ENCODE measurements around the gene ARL5A. TPM values are rescaled to one million over a fixed set of nuclear protein-coding genes. Genes with fewer than 3 reads are reported as not detected.
A peak's percentile ranks its signal among the peaks of the same experiment; 100 is the strongest.

ARL5A gene
- total RNA-seq, 2 experiments from 2014 or later: 50.6 to 52.7 TPM

DNA sequence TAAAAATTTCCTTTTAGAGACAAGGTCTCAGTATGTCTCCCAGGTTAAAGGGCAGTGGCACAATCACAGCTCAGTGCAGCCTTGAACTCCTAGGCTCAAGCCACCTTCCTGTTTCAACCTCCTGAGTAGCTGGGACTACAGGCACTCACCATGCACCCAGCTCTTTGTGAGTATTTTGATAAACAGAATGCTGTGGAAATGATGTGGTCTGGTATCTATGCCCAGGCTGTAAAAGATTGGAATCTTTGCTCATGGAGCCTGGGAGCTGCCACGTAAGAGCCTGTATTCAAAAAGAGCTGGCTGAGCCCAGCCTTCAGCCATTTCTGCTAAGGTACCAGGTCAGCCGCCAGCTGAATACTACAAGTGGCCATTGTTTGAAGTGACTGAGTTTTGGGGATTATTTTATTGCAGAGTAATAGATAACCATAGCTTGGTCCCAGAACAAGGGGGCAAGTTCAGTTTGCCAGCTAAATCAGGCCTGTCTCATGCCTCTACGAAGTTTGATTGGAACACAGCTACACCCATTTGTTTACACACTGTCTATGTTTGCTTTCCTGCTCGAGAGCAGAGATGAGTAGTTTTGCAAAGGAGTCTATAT, 21.3 kb upstream of the ARL5A start:
- H3K4me3 Mint-ChIP-seq: no peak overlapping the region
- ChIA-PET CTCF (interaction anchor here (0.6 kb wide), 1 partner anchor 35 kb away, joined by 3 read pairs; no protein-coding TSS in a partner anchor), POLR2A (no interaction called here)
- DNase-seq: no peak
- H3K27ac Mint-ChIP-seq: no peak overlapping the region
- no peaks in the 10 kb centered on the region for H3K9me3 Mint-ChIP-seq
- H3K27me3 Mint-ChIP-seq: peaks cover 12% of the 10 kb centered on the region
- H3K36me3 Mint-ChIP-seq (ENCODE audit: low read depth): no peaks in the 10 kb centered on the region
- no peaks in the 10 kb centered on the region for H3K4me1 Mint-ChIP-seq

DNA sequence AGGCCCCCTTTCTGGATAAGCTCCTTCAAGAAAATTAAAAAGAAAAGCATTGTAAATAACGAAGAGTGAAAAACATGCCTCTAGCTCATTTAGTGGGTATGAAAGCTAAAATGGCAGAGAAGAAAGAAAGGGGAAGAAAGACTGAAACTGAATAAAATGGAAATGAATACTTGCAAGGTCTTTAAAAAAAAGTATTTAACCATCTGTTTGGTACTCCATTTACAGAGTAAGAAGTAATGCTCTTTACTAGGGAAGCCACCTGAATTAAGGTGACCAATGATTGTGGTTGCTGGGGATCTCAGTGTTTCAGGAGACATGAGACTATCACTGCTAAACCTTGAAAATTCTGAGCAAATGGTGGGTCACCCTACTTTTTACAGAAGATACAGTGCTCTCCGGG, 17.7 kb upstream of the ARL5A start:
- no peak overlapping the region for H3K4me3 Mint-ChIP-seq
- DNase-seq: no peak
- H3K9me3 Mint-ChIP-seq: no peaks in the 10 kb centered on the region
- H3K36me3 Mint-ChIP-seq (ENCODE audit: low read depth): no peaks in the 10 kb centered on the region
- ChIA-PET POLR2A (interaction anchor here (1.3 kb wide), 1 partner anchor 18 kb away, joined by 6 read pairs; the partner anchor contains the start of gene ARL5A), CTCF (interaction anchor here (1.0 kb wide), 1 partner anchor 179 kb away, joined by 4 read pairs; no protein-coding TSS in a partner anchor)
- no peak overlapping the region for H3K27ac Mint-ChIP-seq
- H3K27me3 Mint-ChIP-seq: peaks cover 13% of the 10 kb centered on the region
- H3K4me1 Mint-ChIP-seq: no peaks in the 10 kb centered on the region

DNA sequence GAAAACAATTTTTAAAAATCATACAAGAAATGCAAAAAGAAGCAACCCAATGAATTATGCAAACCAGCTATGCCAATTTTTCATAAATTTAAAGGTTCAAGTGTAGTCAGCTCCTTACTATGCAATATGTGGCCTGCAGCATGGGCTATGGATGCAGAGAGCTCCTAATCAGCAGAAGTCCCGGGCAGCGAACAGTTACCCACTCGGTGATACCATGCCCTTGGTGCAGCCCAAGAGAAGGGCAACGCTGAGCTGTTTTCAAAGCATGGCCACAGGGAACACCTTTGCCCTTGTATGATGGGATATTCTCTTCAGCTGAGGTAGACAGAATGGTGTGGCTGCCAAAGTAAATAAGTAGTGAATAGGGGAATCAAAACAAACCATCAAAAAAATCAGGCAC, 17.3 kb upstream of the ARL5A start:
- Mint-ChIP-seq H3K27ac (no peak overlapping the region), H3K27me3 (peaks cover 13% of the 10 kb centered on the region), H3K4me3 (no peak overlapping the region), H3K36me3 (ENCODE audit: low read depth) (no peaks in the 10 kb centered on the region), H3K4me1 (no peaks in the 10 kb centered on the region), H3K9me3 (no peaks in the 10 kb centered on the region)
- DNase-seq: no peak
- ChIA-PET POLR2A (interaction anchor here (1.3 kb wide), 1 partner anchor 17 kb away, joined by 6 read pairs; the partner anchor contains the start of gene ARL5A), CTCF (interaction anchor here (1.0 kb wide), 1 partner anchor 180 kb away, joined by 4 read pairs; no protein-coding TSS in a partner anchor)

DNA sequence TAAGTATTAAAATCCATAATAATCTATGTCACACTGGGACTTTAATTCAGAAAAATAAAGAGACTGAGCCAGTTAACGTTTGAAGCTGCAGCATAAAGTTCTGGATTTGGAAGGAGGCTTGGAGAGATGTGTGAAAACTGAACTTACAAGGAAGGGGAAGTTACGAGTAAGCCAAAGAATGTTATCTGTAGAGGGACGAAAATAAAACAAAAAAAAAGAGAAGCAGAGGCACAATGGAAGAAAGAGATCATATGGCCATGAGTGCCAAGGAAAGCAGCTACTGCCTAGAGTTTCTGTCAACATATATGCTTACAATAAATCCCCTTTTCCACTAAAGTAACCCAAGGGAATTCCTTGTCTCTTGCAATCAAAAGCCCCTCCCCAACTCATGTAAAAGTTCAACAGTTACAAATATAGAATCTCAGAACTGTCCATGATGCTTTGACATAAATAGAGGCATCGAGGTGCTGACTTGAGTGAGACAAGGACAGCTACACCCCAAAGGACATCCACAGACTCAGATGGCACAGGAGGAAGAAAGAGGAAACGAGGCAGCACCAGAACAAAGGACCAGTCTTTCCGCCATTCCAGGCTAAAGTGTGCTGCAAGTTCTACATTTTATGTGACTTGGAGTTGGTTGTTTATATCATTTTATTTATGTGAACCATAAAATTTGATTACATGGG, 16.1 kb upstream of the ARL5A start:
- H3K4me1 Mint-ChIP-seq: peaks cover 2% of the 10 kb centered on the region
- no peak for DNase-seq
- no peaks in the 10 kb centered on the region for H3K36me3 Mint-ChIP-seq (ENCODE audit: low read depth)
- CTCF ChIA-PET: no interaction called here
- peaks cover 13% of the 10 kb centered on the region for H3K27me3 Mint-ChIP-seq
- no peak overlapping the region for H3K27ac Mint-ChIP-seq
- no peak overlapping the region for H3K4me3 Mint-ChIP-seq
- H3K9me3 Mint-ChIP-seq: no peaks in the 10 kb centered on the region
- POLR2A ChIA-PET: interaction anchor here (1.3 kb wide), 1 partner anchor 16 kb away, joined by 6 read pairs; the partner anchor contains the start of gene ARL5A

DNA sequence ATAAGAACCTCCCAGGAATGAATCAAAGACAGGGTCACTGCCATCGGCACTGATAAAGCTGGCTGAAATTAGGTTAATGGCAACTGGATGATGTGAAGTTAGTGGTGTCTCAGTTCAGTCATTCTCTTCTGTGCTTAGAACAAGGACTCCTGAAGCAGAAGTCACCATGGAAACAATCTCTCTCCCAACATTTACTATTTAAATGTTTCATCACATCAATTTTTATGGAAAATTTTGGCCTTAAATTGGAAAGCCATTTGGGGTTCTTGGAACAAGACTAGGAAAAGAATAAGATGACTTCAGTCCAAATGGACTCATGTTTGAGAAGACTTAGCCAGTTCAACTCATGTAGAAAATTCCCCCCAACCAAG, 15.5 kb upstream of the ARL5A start:
- DNase-seq: no peak
- no peaks in the 10 kb centered on the region for H3K9me3 Mint-ChIP-seq
- H3K4me1 Mint-ChIP-seq: peaks cover 2% of the 10 kb centered on the region
- H3K27me3 Mint-ChIP-seq: peaks cover 13% of the 10 kb centered on the region
- ChIA-PET CTCF (no interaction called here), POLR2A (no interaction called here)
- no peak overlapping the region for H3K4me3 Mint-ChIP-seq
- no peaks in the 10 kb centered on the region for H3K36me3 Mint-ChIP-seq (ENCODE audit: low read depth)
- H3K27ac Mint-ChIP-seq: no peak overlapping the region

DNA sequence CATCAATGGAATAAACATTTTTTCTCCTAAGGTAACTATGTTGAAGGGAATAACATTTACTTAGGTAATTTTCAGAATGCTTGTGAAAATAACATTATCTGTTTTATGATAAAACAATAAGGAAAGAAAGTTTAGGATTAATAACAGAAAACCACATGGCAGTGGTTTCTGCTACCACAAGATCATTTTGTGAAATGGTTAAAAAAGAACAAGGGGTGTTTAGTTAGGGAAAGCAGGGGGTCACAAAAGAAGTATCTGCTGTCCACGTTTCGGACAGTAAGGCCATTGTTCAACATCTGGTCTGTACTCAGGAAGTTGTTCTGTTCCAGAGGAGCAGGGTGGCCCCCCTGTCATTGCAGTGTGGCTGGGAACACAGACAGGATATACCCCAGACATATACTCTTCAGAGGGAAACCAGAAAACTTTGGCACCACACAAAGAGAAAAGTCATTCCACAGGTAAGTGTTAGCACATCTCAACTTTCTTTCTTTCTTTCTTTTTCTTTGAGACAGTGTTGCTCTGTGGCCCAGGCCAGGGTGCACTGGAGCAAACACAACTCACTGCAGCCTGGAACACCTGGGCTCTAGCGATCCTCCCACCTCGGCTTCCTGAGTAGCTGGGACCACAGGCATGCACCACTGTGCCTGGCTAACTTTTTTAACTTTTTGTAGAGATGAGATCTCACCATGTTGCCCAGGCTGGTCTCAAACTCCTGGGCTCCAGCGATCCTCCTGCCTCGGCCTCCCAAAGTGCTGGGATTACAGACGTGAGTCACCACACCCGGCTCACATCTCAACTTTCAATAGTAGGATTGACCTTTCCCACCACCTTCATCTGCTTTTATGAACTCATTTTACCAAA, 14.8 kb upstream of the ARL5A start:
- H3K27me3 Mint-ChIP-seq: peaks cover 8% of the 10 kb centered on the region
- POLR2A ChIA-PET: no interaction called here
- no peaks in the 10 kb centered on the region for H3K9me3 Mint-ChIP-seq
- CTCF ChIA-PET: no interaction called here
- H3K4me1 Mint-ChIP-seq: peaks cover 2% of the 10 kb centered on the region
- H3K36me3 Mint-ChIP-seq (ENCODE audit: low read depth): no peaks in the 10 kb centered on the region
- H3K27ac Mint-ChIP-seq: no peak overlapping the region
- H3K4me3 Mint-ChIP-seq: no peak overlapping the region
- DNase-seq: no peak

DNA sequence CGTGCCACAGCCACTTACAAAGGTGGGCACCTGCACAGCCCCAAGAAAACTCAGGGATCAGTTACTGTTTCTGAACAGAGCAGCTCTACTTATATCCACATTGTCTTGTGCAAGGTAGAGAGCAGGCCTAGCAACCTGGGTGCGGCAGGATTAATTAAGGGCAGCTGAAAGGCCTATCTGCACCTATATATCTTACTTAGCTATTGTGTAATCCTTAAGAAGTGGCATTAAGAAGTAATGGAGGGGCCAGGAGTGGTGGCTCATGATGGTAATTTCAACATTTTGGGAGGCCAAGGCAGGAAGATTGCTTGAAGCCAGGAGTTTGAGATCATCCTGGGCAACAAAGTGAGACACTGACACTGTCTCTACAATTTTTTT, 12.8 kb upstream of the ARL5A start:
- Mint-ChIP-seq H3K27ac (no peak overlapping the region), H3K27me3 (peaks cover 10% of the 10 kb centered on the region), H3K36me3 (ENCODE audit: low read depth) (no peaks in the 10 kb centered on the region), H3K4me1 (peaks cover 2% of the 10 kb centered on the region), H3K4me3 (no peak overlapping the region), H3K9me3 (no peaks in the 10 kb centered on the region)
- ChIA-PET POLR2A (no interaction called here), CTCF (no interaction called here)
- DNase-seq: no peak

DNA sequence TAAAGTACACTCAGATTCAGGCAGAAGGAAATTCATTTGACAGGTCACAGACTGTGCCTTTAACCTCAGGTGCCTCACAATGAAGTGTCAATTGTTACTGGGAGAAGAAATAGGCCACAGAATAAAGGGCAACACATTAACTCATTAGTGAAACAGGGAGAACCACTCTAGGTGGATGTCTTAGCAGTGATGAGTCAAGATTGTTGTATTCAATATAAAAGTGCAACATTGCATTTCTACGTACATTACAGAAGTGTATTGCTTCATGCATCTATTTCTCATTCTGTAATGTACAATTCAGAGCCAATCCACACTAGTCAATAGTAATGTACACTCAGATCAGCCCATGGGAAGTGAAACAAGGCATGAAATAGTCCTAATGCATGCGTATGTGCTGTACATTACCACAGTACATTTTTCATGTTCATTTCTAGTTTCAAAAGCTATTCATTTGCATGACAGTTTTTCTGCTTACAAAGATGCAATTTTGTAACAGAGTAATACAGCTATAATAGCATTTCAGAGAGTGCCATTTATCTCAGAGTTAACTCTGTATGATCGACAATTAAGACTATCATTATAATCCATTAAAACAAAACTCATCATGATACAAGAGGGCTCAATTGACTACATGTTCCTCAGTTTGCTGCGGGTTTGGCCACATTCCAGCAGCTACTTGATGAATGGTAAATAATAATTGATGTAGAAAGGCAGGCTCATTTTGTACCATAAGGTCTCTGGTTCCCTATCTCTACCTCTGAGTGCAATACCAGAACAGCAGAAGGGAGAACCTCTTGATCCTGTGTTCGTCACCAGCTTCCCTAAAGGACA, 12.2 kb upstream of the ARL5A start:
- DNase-seq: no peak
- Mint-ChIP-seq H3K36me3 (ENCODE audit: low read depth) (no peaks in the 10 kb centered on the region), H3K27me3 (peaks cover 7% of the 10 kb centered on the region), H3K27ac (no peak overlapping the region), H3K4me3 (no peak overlapping the region), H3K9me3 (no peaks in the 10 kb centered on the region), H3K4me1 (peaks cover 2% of the 10 kb centered on the region)
- CTCF ChIA-PET: no interaction called here
- POLR2A ChIA-PET: no interaction called here

DNA sequence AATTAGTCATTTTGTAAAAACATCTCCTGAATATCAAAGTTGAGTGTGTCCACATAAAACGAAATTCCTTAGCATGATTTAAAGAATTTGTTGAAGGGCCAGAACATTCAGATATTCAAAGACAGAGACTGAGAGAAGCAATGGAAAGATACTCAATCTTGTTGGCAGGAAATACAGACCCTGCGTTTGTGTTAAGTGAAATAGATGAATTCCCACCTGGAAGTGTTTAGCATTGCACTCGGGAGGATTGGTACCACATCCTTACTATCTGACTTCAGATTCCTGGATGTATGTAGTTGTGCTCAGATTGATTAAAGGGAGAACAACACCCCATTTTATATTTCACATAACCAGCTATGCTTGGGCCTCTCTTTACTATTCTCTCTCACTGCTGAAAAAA, 9.7 kb upstream of the ARL5A start:
- no peaks in the 10 kb centered on the region for H3K36me3 Mint-ChIP-seq (ENCODE audit: low read depth)
- CTCF ChIA-PET: no interaction called here
- POLR2A ChIA-PET: no interaction called here
- no peak overlapping the region for H3K4me3 Mint-ChIP-seq
- no peak overlapping the region for H3K27ac Mint-ChIP-seq
- peaks cover 2% of the 10 kb centered on the region for H3K4me1 Mint-ChIP-seq
- H3K27me3 Mint-ChIP-seq: peaks cover 11% of the 10 kb centered on the region
- no peak for DNase-seq
- H3K9me3 Mint-ChIP-seq: no peaks in the 10 kb centered on the region

DNA sequence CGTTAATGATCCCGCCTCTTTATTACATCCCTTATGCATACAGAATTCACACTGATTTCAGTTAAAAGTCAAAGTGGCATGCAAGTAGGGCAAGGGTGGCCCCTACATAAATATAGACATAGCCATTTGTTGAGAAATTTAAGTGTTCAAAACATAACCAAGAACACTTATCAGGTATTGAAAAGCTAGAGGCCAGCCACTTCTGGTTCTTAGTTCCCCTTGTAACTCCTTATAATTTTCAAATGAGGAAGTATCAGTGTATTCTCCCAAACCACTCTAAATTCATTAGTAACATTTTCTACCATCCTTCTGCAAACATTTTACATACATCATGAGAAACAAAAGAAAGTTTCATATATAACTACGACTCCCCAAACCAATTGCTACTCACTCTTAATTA, 5.8 kb upstream of the ARL5A start:
- Mint-ChIP-seq H3K9me3 (no peaks in the 10 kb centered on the region), H3K4me3 (no peak overlapping the region), H3K36me3 (ENCODE audit: low read depth) (no peaks in the 10 kb centered on the region), H3K4me1 (peaks cover 3% of the 10 kb centered on the region), H3K27me3 (peaks cover 12% of the 10 kb centered on the region), H3K27ac (no peak overlapping the region)
- ChIA-PET CTCF (no interaction called here), POLR2A (no interaction called here)
- no peak for DNase-seq

DNA sequence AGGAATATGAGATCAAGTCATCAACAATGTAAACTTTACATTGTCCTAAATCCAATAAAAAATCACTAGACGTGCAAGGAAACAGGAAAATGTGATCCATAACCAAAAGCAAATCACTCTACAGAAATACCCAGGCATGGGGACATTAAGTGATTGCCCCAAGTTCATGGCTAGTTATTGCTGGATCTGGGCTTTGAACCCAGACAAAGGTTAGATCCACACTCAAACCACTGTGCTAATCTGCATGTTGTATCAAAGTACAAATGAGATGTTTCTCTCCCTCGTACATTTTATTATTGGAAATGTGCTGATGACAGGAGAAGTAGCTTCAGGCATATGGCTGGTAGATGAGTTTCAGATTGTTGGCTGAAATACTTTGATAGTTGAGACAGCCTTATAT, 2.7 kb upstream of the ARL5A start:
- ChIA-PET CTCF (interaction anchor here (0.7 kb wide), 1 partner anchor 1854 kb away, joined by 3 read pairs; no protein-coding TSS in a partner anchor), POLR2A (no interaction called here)
- peaks cover 23% of the 10 kb centered on the region for H3K4me1 Mint-ChIP-seq
- H3K36me3 Mint-ChIP-seq (ENCODE audit: low read depth): peaks cover 10% of the 10 kb centered on the region
- H3K4me3 Mint-ChIP-seq: no peak overlapping the region
- H3K27ac Mint-ChIP-seq: no peak overlapping the region
- H3K27me3 Mint-ChIP-seq: peaks cover 8% of the 10 kb centered on the region
- no peaks in the 10 kb centered on the region for H3K9me3 Mint-ChIP-seq
- no peak for DNase-seq

DNA sequence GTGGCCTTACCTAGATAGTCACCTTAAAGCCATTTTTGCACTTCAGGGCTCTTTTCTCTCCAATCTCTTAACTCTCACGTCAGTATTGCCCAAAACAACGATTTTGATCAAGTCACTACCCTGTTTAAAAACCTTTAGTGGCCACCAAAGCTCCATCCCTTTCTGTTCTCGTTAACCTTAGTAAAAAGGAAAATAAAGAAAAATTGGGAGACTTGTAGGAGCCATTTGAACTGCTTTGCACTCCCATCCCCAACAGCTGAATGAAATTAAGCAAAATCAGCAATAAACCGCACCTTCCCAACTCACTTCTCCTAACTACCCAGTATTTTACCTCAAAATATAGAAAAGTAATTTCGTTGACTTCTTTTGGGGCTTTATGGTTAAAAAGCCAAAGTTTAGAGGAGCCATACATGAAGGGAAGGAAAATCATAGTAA, 686 bp upstream of the ARL5A start:
- peaks cover 3% of the 10 kb centered on the region for H3K27me3 Mint-ChIP-seq
- ChIA-PET CTCF (interaction anchor here (0.6 to 1.3 kb wide), 2 partner anchors 9 to 197 kb away, joined by 3 to 4 read pairs; no protein-coding TSS in a partner anchor), POLR2A (interaction anchor here (1.0 to 2.4 kb wide), 9 partner anchors 9 to 568 kb away, joined by 3 to 9 read pairs (median 4); partner anchors contain the start of gene NMI)
- H3K36me3 Mint-ChIP-seq (ENCODE audit: low read depth): peaks cover 13% of the 10 kb centered on the region
- no peak for DNase-seq
- peaks cover 37% of the 10 kb centered on the region for H3K4me1 Mint-ChIP-seq
- peak overlapping the region; percentile 97 for H3K4me3 Mint-ChIP-seq
- H3K9me3 Mint-ChIP-seq: no peaks in the 10 kb centered on the region
- peak overlapping the region; percentile 74 for H3K27ac Mint-ChIP-seq
